Measurements from ENCODE around the gene NDUFAF2.

GRCh38 chr5:61184708-61185107, 239.7 kb downstream of the NDUFAF2 start:
- no peak for TF ChIP-seq CTCF (IDR thresholded peaks at IDR 0.05)
- TF ChIP-seq POLR2A (IDR thresholded peaks at IDR 0.05), result no peak
- TF ChIP-seq POLR2AphosphoS5 (IDR thresholded peaks at IDR 0.05), result no peak

Data from prostate gland (tissue), 2 donors.